Stimulated activated CD8-positive, alpha-beta memory T cell treated with anti-CD3 and anti-CD28 coated beads, Interleukin-15, amount 100 ng/mL, for 24 hours (primary cell): Measurements from ENCODE around the gene HOMEZ.
"Not testable (repeated sequence)": the region's sequence is repeated elsewhere in the genome, so short reads cannot be mapped to it uniquely, and the experiment has no call there.

ENCODE experiments used
- DNase-seq: peaks from one replicate; pipeline ENCODE4 v3.0.0-alpha.2; 2020; ENCODE audit warnings: low read depth

Gene HOMEZ, protein sequence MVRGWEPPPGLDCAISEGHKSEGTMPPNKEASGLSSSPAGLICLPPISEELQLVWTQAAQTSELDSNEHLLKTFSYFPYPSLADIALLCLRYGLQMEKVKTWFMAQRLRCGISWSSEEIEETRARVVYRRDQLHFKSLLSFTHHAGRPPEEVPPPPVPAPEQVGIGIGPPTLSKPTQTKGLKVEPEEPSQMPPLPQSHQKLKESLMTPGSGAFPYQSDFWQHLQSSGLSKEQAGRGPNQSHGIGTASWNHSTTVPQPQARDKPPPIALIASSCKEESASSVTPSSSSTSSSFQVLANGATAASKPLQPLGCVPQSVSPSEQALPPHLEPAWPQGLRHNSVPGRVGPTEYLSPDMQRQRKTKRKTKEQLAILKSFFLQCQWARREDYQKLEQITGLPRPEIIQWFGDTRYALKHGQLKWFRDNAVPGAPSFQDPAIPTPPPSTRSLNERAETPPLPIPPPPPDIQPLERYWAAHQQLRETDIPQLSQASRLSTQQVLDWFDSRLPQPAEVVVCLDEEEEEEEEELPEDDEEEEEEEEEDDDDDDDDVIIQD

DNA sequence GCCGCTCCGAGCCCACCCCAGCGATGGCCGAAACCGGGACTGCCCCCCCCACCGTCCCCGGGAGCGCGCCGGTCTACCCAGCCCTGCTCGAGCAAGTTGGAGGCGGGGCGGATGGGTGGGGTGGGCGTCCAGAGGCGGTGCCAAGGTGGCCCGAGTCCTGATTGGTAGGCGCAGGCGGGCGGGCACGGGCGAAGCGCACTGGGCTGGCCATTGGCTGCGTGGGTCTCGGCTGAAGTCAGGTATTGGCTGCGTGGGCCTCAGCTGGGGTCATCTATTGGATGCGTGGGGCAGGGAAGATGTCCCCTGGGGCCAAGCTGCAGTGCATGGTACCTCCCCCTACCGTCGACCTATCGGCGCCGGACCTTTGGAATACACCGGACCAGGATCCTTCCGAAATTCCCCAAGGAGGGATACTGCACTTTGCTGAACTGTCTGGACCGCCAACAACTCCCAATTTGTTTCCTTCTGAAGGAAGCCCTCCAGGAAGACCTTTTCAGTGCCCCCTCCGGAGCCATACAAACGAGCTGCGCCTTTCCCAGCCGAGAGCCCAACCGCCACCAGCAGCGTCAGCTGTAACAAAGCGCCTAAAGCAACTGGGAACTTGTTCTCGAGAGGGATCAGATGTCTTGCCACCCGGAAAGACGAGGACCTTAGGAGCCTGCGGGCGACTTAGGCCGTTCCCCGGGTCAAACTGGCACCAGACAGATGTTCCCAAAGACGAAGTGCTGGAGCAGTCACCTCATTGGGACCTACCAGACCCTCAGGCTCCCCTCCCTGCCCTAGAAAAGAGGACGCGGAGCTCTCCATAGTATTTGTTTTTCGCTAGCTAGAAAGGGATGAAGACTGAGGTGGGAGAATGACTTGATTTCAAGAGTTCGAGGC is at the start of gene HOMEZ:
HOMEZ (minus strand) TSS at position 113 of the 882 bp plus-strand sequence. CDS start 180 bp downstream, outside the sequence.
- peak; percentile 93 for DNase-seq

GRCh38 chr14:23335623-23336022 is 49.7 kb upstream of the HOMEZ start:
- DNase-seq = no peak

DNA sequence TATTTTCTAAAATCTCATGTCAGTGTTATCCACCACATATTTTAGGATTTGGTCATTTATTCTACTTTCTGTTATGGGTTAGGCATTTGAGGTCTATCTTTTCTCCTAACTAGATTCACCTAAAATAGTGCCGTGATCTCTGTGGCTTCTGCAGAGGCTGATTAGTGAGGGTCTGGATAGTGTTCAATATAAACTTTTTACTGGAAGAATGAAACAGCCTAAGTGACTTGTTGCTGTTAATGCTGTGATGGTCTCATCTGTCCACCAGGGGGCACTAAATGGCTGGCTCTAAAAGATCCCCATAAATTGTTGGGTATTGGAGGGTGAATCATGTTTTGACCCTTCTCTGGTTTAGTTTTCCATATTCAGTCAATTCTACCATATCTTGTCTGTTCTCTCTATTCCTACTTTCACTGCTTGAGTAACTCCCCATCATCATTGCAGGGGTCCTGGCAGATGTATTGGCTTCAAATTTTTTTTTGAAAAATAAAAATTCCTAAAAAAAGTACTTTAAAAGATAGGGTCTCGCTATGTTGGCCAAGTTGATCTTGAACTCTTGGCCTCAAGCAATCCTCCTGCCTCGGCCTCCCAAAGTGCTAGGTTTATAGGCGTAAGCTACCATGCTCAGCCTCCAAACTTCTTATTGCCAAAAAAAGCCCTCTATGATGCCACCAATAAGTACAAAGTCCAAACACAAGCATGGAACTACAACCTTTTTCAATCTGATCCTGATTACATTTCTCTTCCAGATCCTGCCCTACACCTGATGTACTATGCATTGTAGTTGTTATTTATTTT is 42.2 kb upstream of the HOMEZ start:
- DNase-seq = no peak

GRCh38 chr14:23326491-23327332 is 40.8 kb upstream of the HOMEZ start:
- DNase-seq = no peak

- DNase-seq = not testable (repeated sequence)
Measured at GRCh38 chr14:23325746-23326145, 39.8 kb upstream of the HOMEZ start.

GRCh38 chr14:23324993-23325392 is 39.1 kb upstream of the HOMEZ start:
- DNase-seq = no peak

- no peak for DNase-seq
Measured at GRCh38 chr14:23324455-23324846, 38.5 kb upstream of the HOMEZ start.

DNA sequence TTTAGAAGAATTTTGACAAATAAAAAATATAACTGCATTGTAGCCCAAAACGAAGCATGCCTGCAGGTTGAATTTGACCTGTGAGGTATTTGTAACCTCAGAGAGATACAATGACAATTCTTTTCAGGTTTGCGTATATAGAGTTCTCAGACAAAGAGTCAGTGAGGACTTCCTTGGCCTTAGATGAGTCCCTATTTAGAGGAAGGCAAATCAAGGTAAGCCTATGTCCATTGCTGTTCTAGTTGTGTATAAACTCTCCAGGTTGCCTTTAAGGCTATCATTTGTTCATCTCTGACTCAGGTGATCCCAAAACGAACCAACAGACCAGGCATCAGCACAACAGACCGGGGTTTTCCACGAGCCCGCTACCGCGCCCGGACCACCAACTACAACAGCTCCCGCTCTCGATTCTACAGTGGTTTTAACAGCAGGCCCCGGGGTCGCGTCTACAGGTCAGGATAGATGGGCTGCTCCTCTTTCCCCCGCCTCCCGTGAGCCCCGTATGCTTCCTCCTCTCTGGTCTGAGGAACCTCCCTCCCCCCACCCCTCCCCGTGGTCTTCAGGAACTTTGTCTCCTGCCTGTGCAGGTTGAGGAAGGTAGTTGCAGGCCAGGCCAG is 38.0 kb upstream of the HOMEZ start:
- no peak for DNase-seq

GRCh38 chr14:23322568-23323517 is 36.9 kb upstream of the HOMEZ start:
- no peak for DNase-seq

DNA sequence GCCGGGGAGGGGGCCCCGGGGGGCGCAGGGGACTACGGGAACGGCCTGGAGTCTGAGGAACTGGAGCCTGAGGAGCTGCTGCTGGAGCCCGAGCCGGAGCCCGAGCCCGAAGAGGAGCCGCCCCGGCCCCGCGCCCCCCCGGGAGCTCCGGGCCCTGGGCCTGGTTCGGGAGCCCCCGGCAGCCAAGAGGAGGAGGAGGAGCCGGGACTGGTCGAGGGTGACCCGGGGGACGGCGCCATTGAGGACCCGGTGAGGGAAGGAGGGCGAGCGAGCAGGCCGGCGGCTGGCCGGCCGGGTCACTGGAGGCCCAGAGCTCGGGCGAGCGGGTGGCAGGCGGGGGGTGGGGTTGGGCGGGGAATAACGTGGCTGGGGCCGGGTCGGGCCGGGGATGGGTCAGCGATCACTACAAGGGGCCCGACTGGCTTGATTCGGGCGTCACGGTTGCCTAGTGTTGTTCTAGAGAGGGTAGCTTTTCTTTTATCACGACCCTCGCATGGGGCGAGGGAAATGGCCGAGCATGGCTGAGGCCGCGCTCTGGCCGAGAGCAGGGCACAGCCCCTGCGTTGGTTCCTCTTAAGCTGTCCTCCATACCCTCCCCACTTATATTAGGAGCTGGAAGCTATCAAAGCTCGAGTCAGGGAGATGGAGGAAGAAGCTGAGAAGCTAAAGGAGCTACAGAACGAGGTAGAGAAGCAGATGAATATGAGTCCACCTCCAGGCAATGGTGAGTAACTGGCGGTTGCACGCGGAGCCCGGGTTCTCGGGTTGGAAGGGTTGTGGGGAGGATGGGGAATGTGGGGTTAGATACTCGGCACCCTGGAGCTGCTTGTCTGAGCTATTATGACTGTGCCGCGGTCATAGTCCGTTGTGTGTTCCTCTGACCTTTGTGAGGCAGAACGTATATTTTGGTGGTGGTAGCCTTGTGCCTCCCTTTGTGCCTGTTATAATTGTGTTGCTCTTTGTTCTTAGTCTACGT is 35.9 kb upstream of the HOMEZ start:
- no peak for DNase-seq

- DNase-seq = peak; percentile 81
Measured at GRCh38 chr14:23320584-23321571, 34.9 kb upstream of the HOMEZ start, which contains the start of gene PABPN1. Gene PABPN1, plus strand, starts transcription at chr14:23321457. Its CDS starts 13 bp downstream, at chr14:23321470.

DNA sequence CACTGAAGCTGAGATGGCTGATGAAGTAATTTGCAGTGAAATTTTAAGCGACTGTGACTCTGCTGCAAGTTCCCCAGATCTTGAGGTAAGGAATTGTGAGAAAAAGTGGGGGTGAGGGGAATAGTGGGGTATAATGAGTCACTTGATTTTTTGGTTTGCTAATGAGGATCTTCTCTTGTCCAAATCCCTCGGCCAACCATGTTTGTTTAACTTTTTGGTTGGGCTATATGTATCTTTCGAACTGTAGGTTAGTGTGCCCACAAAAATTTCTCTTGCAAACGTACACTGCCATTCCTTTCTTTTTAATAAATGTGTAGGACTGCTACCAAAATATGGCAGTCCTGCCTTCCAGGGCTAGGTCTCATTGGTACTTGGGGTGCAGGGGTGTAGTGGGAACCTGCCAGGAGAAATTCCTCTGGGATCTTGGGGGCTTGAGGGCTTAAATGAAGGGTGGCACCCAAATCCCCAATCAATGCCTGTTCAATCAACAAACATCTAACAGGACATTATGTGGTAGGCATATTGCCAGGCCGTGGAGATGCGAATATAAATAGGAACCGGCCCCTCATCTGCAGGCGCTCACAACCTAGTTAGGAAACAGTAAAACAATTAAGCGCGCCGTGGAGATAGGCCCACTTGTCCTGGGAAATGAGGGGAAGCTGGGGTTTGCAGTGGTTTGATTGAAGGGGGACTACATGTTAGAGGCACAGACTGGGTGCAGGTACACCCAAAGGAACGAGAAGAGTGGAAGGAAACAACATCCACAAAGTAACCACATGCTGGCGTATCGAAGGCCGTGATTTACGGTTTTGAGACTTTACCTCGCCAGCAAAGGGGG is 34.0 kb upstream of the HOMEZ start:
- no peak for DNase-seq

DNA sequence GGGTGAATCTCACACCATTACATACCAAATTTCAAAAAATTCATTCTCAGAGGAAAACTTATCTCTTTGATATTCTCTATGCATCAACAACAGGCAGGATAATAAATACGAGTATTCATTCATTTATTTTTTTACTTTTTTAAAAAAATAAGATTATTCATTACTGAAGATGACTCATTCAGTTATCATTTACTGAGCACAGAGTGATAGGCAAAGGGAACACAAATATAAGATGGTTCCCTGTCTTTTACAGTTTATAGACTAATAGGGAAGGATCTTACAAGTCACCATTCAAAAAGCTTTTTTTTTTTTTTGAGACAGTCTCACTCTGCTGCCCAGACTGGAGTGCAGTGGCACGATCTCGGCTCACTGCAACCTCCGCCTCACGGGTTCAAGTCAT is 30.4 kb upstream of the HOMEZ start:
- DNase-seq = no peak

GRCh38 chr14:23310546-23310945 is 24.6 kb upstream of the HOMEZ start:
- DNase-seq = no peak

DNA sequence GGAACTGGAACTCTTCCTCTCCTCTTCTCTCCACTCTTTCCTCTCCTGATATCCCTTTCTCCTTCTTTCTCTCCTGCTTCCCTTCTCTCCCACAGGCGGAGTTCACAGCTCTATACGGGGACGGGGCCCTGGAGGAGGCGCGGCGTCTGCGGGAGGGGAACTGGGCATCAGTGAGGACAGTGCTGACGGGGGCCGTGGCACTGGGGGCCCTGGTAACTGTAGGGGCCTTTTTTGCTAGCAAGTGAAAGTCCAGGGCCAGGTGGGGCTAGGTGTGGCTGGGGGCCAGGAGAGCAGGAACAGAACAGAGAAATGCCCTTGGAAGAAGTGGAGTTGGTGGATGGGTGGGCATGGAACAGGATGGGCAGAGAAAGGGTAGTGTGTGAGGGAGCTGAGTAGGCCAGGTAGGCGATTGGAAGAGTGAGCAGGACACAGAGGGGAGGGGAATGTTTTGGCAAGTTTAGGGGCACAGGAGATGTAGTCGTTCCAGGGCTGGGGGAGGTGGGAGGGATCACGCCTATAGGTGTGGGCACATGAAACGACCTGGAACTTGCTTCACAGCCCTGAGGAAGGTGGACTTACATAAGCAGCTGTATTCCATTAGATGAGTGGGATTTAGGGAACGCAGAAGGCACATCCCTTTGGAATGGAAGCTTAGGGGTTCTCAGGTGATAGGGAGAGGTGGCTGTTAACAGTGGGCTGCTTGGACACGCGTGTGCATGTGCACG is 23.0 kb upstream of the HOMEZ start:
- DNase-seq = no peak
